ENCODE results near the gene FAAH.

The FAAH gene

GRCh38 chr1:46423574-46424240 is 29.6 kb downstream of the FAAH start:
- DNase-seq: no peak

GRCh38 chr1:46424730-46425129 is 30.6 kb downstream of the FAAH start:
- no peak for DNase-seq

GRCh38 chr1:46425726-46426125 is 31.6 kb downstream of the FAAH start:
- DNase-seq: no peak

- no peak for DNase-seq
Measured at GRCh38 chr1:46427541-46427940, 33.4 kb downstream of the FAAH start.

- DNase-seq: no peak
Measured at GRCh38 chr1:46429436-46429835, 35.3 kb downstream of the FAAH start.

GRCh38 chr1:46431695-46432094 is 37.6 kb downstream of the FAAH start:
- DNase-seq: no peak

GRCh38 chr1:46432781-46433327 is 38.7 kb downstream of the FAAH start:
- DNase-seq: no peak

- DNase-seq: no peak
Measured at GRCh38 chr1:46434358-46434757, 40.2 kb downstream of the FAAH start.

GRCh38 chr1:46436844-46437243 is 42.7 kb downstream of the FAAH start:
- DNase-seq: no peak

- no peak for DNase-seq
Measured at GRCh38 chr1:46437723-46438122, 43.6 kb downstream of the FAAH start.

- DNase-seq: no peak
Measured at GRCh38 chr1:46438346-46438745, 44.2 kb downstream of the FAAH start.

- DNase-seq: no peak
Measured at GRCh38 chr1:46440478-46440877, 46.4 kb downstream of the FAAH start.

GRCh38 chr1:46442317-46443161 is 48.4 kb downstream of the FAAH start:
- DNase-seq: peak; percentile 75

GRCh38 chr1:46444466-46444865 is 50.3 kb downstream of the FAAH start:
- DNase-seq: no peak

- no peak for DNase-seq
Measured at GRCh38 chr1:46445773-46446256, 51.7 kb downstream of the FAAH start.

- peak; percentile 81 for DNase-seq
Measured at GRCh38 chr1:46446646-46447498, 52.8 kb downstream of the FAAH start.

GRCh38 chr1:46447499-46448108 is 53.5 kb downstream of the FAAH start:
- DNase-seq: no peak

GRCh38 chr1:46448109-46448911 is 54.2 kb downstream of the FAAH start:
- no peak for DNase-seq

GRCh38 chr1:46449223-46450159 is 55.4 kb downstream of the FAAH start:
- DNase-seq: no peak

GRCh38 chr1:46450160-46450517 is 56.0 kb downstream of the FAAH start:
- no peak for DNase-seq
